ENCODE data around the gene TNS1. TPM values are rescaled to one million over a fixed set of nuclear protein-coding genes. Genes with fewer than 3 reads are reported as not detected.

TNS1 gene
- total and polyA plus RNA-seq, 9 of the 15 experiments (the other 6 are each of a cell fraction or from before 2014, with no cell fraction given): 0.13 to 2.7 (median 0.77) TPM

- FAIRE-seq: no peak
- ATAC-seq: no peak
- no TSS peak for BruUV-seq (replicated peaks)
- Histone ChIP-seq H3K79me2 (ENCODE audit: control insufficient read depth, insufficient read depth, low read length) (no peaks in the 10 kb centered on the region), H2AFZ (ENCODE audit: low read depth, low read length) (no peak overlapping the region), H4K20me1 (replicated peaks; ENCODE audit: control insufficient read depth, insufficient read depth, low read length) (no peaks in the 10 kb centered on the region), H3K36me3 (ENCODE audit: control insufficient read depth, insufficient read depth, low read length) (no peaks in the 10 kb centered on the region), H3K4me1 (replicated peaks in 1 of 2; ENCODE audit: control insufficient read depth in 2 of 2, insufficient read depth in 2 of 2, low read length in 2 of 2) (peaks cover 3 to 11% of the 10 kb centered on the region in 2 experiments; a peak in 4 of 5 replicates), H3K27me3 (ENCODE audit: control insufficient read depth in 2 of 2, insufficient read depth in 2 of 2, low read length in 2 of 2) (peaks cover 0 to 38% of the 10 kb centered on the region in 2 experiments; a peak in 3 of 5 replicates), H3K9me3 (replicated peaks; ENCODE audit: control insufficient read depth, insufficient read depth, low read depth, low read length) (no peaks in the 10 kb centered on the region), H3K9me1 (ENCODE audit: control insufficient read depth, insufficient read depth, low read length) (no peaks in the 10 kb centered on the region), H3K4me3 (no peak overlapping the region), H3K9ac (ENCODE audit: insufficient read depth in 1 of 2, low read depth in 2 of 2, low read length in 2 of 2) (no peak overlapping the region), H3K4me2 (ENCODE audit: insufficient read depth, low read length) (no peak overlapping the region), H3K27ac (ENCODE audit: extremely low read depth, low read depth, low read length) (no peak overlapping the region)
- DNase-seq (ENCODE audit: extremely low read depth in 1 of 4, low spot score in 3 of 4): no peak
- ChIA-PET POLR2A (interaction anchor here (0.6 to 1.7 kb wide), 2 partner anchors 9 to 11 kb away, joined by 3 to 4 read pairs; no protein-coding TSS in a partner anchor), CTCF (ENCODE audit: low intra/inter-chr PET ratio) (no interaction called here)
- intact Hi-C loops (cut with micrococcal nuclease) (no loop called here), in situ Hi-C loops (cut with MboI) (no loop called here)
- 0% methylated on average over 4 of the region's 7 CpGs for WGBS (ENCODE audit: insufficient coverage, low coverage, missing lambda C conversion rate)
- TF ChIP-seq FOXA3 (CRISPR knock-in tag; conservative IDR thresholded peaks at IDR 0.05 in 1 of 2, IDR thresholded peaks at IDR 0.05 in 1 of 2) (no peak), NONO (IDR thresholded peaks at IDR 0.05; ENCODE audit: low read depth in 2 of 2, low read length in 1 of 2) (no peak), TRIM24 (IDR thresholded peaks at IDR 0.05) (no peak), POLR2B (IDR thresholded peaks at IDR 0.05; ENCODE audit: low read depth, partially characterized antibody) (no peak), BCLAF1 (IDR thresholded peaks at IDR 0.05; ENCODE audit: borderline replicate concordance in 1 of 2, control insufficient read depth in 1 of 2, low read depth in 2 of 2, low read length in 1 of 2) (no peak), NCOA1 (IDR thresholded peaks at IDR 0.05; ENCODE audit: low read depth) (no peak), CBFA2T2 (conservative IDR thresholded peaks at IDR 0.05) (no peak), FOSL1 (tag; conservative IDR thresholded peaks at IDR 0.05) (no peak), POLR3G (IDR thresholded peaks at IDR 0.05; ENCODE audit: extremely low read depth, insufficient read length, insufficient replicate concordance) (no peak), TSC22D4 (tag; IDR thresholded peaks at IDR 0.05) (no peak), SMAD4 (CRISPR knock-in tag; conservative IDR thresholded peaks at IDR 0.05) (no peak), MAFK (IDR thresholded peaks at IDR 0.05; ENCODE audit: low read length) (no peak)
- TF ChIP-seq, protein P1, sequence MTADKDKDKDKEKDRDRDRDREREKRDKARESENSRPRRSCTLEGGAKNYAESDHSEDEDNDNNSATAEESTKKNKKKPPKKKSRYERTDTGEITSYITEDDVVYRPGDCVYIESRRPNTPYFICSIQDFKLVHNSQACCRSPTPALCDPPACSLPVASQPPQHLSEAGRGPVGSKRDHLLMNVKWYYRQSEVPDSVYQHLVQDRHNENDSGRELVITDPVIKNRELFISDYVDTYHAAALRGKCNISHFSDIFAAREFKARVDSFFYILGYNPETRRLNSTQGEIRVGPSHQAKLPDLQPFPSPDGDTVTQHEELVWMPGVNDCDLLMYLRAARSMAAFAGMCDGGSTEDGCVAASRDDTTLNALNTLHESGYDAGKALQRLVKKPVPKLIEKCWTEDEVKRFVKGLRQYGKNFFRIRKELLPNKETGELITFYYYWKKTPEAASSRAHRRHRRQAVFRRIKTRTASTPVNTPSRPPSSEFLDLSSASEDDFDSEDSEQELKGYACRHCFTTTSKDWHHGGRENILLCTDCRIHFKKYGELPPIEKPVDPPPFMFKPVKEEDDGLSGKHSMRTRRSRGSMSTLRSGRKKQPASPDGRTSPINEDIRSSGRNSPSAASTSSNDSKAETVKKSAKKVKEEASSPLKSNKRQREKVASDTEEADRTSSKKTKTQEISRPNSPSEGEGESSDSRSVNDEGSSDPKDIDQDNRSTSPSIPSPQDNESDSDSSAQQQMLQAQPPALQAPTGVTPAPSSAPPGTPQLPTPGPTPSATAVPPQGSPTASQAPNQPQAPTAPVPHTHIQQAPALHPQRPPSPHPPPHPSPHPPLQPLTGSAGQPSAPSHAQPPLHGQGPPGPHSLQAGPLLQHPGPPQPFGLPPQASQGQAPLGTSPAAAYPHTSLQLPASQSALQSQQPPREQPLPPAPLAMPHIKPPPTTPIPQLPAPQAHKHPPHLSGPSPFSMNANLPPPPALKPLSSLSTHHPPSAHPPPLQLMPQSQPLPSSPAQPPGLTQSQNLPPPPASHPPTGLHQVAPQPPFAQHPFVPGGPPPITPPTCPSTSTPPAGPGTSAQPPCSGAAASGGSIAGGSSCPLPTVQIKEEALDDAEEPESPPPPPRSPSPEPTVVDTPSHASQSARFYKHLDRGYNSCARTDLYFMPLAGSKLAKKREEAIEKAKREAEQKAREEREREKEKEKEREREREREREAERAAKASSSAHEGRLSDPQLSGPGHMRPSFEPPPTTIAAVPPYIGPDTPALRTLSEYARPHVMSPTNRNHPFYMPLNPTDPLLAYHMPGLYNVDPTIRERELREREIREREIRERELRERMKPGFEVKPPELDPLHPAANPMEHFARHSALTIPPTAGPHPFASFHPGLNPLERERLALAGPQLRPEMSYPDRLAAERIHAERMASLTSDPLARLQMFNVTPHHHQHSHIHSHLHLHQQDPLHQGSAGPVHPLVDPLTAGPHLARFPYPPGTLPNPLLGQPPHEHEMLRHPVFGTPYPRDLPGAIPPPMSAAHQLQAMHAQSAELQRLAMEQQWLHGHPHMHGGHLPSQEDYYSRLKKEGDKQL (CRISPR knock-in tag; IDR thresholded peaks at IDR 0.05; ENCODE audit: borderline replicate concordance): no peak
These were observed 147.9 kb downstream of the TNS1 start for GRCh38 chr2:217854684-217855420.

Data from K562 (cell line).